Nephron (organoid): ENCODE measurements around the gene PIK3CD.
A peak's percentile ranks its signal among the peaks of the same experiment; 100 is the strongest.
"Not testable (repeated sequence)": the region's sequence is repeated elsewhere in the genome, so short reads cannot be mapped to it uniquely, and the experiment has no call there.

Experiments
- H3K27ac Mint-ChIP-seq, 3 experiments: 2 replicates each; pipeline ENCODE4 v1.8.0; 2020; ENCODE audit warnings: mixed read lengths in 3 of 3, mild to moderate bottlenecking in 2 of 3, moderate library complexity in 1 of 3
- H3K27me3 Mint-ChIP-seq: 2 replicates; pipeline ENCODE4 v1.8.0; 2021; ENCODE audit warnings: low read depth, mild to moderate bottlenecking, moderate library complexity, mixed read lengths
- H3K36me3 Mint-ChIP-seq: 2 replicates; pipeline ENCODE4 v1.8.0; 2020; ENCODE audit warnings: low read depth, mixed read lengths
- H3K4me1 Mint-ChIP-seq: 2 replicates; pipeline ENCODE4 v1.8.0; 2020; ENCODE audit warnings: mixed read lengths
- H3K4me3 Mint-ChIP-seq, 3 experiments: 2 replicates each; pipeline ENCODE4 v1.8.0; 2020; ENCODE audit warnings: mild to moderate bottlenecking in 3 of 3, mixed read lengths in 3 of 3, moderate library complexity in 2 of 3
- H3K9me3 Mint-ChIP-seq: 2 replicates; pipeline ENCODE4 v1.8.0; 2020; ENCODE audit warnings: mixed read lengths
- TF ChIP-seq, protein P1 (sequence below), 3 experiments: fragments of 200-600 bp; sonication (generic); IDR thresholded peaks; one replicate each; pipeline ENCODE4 v1.5.0; 2021; ENCODE audit warnings: antibody characterized with exemption in 3 of 3; ENCODE audit not compliant: unreplicated experiment in 3 of 3

Gene PIK3CD

GRCh38 chr1:9615316-9616063 lies 36.0 kb upstream of the PIK3CD start:
- Mint-ChIP-seq H3K27ac (no peak overlapping the region), H3K36me3 (peaks cover 7% of the 10 kb centered on the region), H3K27me3 (peaks cover 7% of the 10 kb centered on the region), H3K4me1 (no peaks in the 10 kb centered on the region), H3K4me3 (no peak overlapping the region), H3K9me3 (no peaks in the 10 kb centered on the region)
- TF ChIP-seq, protein P1, sequence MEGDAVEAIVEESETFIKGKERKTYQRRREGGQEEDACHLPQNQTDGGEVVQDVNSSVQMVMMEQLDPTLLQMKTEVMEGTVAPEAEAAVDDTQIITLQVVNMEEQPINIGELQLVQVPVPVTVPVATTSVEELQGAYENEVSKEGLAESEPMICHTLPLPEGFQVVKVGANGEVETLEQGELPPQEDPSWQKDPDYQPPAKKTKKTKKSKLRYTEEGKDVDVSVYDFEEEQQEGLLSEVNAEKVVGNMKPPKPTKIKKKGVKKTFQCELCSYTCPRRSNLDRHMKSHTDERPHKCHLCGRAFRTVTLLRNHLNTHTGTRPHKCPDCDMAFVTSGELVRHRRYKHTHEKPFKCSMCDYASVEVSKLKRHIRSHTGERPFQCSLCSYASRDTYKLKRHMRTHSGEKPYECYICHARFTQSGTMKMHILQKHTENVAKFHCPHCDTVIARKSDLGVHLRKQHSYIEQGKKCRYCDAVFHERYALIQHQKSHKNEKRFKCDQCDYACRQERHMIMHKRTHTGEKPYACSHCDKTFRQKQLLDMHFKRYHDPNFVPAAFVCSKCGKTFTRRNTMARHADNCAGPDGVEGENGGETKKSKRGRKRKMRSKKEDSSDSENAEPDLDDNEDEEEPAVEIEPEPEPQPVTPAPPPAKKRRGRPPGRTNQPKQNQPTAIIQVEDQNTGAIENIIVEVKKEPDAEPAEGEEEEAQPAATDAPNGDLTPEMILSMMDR (IDR thresholded peaks at IDR 0.05; ENCODE audit: unreplicated experiment in 3 of 3): peak; percentile 40 to 51 (median 44)

DNA sequence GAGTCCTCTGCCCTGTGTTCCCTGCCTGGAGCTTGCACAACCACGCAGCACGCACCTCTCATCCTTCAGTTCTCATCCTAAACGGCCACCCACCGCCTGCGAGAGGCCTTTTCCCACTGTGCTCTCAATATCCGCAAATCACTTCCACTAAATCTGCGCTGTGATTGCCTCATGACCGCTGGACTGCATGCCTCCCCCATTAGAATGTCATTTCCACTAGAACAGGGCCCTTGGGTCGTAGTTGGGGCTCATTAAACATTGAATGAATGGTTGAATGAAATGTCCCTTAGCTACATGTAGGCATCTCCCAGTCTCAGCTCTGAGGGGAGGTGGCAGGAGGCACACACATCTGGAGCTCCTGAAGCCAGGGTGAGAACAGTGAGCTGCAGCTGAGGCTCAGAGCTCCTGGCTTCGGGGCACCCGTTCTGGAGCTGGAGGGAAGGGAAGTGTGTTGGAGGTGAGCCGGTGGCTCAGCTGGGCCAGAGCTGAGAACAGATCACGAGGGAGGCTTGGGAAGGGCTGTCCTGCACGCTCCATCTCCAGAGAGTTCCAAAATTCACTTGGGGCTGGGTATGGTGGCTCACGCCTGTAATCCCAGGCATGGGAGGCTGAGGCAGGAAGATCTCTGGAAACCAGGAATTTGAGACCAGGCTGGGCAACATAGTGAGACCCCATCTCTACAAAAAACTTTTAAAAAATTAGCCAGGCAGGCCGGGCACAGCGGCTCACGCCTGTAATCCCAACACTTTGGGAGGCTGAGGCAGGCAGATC lies 32.4 kb upstream of the PIK3CD start:
- Mint-ChIP-seq H3K27me3 (peaks cover 19% of the 10 kb centered on the region), H3K27ac (peak overlapping the region in 1 of 3 experiments; percentile 6), H3K9me3 (no peaks in the 10 kb centered on the region), H3K4me1 (no peaks in the 10 kb centered on the region), H3K4me3 (no peak overlapping the region), H3K36me3 (no peaks in the 10 kb centered on the region)
- TF ChIP-seq, protein P1 (IDR thresholded peaks at IDR 0.05; ENCODE audit: unreplicated experiment in 3 of 3): no peak

GRCh38 chr1:9621032-9621431 lies 30.5 kb upstream of the PIK3CD start:
- Mint-ChIP-seq H3K36me3 (no peaks in the 10 kb centered on the region), H3K4me3 (no peak overlapping the region), H3K27ac (no peak overlapping the region), H3K9me3 (no peaks in the 10 kb centered on the region), H3K27me3 (peaks cover 29% of the 10 kb centered on the region), H3K4me1 (no peaks in the 10 kb centered on the region)
- TF ChIP-seq, protein P1 (IDR thresholded peaks at IDR 0.05; ENCODE audit: unreplicated experiment in 3 of 3): no peak

DNA sequence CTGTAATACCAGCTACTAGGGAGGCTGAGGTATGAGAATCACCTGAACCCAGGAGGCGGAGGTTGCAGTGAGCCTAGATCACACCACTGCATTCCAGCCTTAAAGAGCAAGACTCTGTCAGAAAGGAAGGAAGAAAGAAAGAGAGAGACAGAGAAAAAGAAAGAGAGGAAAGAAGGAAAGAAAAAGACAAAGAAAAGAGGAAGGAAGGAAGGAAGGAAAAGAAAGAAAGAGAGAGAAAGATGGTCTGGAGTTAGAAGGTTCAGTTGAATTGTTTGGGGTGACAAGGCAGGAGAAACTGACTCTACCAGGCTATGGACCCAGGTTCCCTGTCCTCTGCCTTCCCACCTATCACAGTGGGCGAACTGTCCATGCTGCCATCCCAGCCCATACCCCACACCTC lies 27.4 kb upstream of the PIK3CD start:
- H3K27me3 Mint-ChIP-seq: peaks cover 48% of the 10 kb centered on the region
- TF ChIP-seq, protein P1 (IDR thresholded peaks at IDR 0.05; ENCODE audit: unreplicated experiment in 3 of 3): no peak
- H3K36me3 Mint-ChIP-seq: no peaks in the 10 kb centered on the region
- H3K27ac Mint-ChIP-seq: no peak overlapping the region
- H3K9me3 Mint-ChIP-seq: no peaks in the 10 kb centered on the region
- H3K4me3 Mint-ChIP-seq: no peak overlapping the region
- peaks cover 4% of the 10 kb centered on the region for H3K4me1 Mint-ChIP-seq

GRCh38 chr1:9625030-9625429 lies 26.5 kb upstream of the PIK3CD start:
- H3K36me3 Mint-ChIP-seq, H3K4me1 Mint-ChIP-seq, H3K9me3 Mint-ChIP-seq, H3K27ac Mint-ChIP-seq, H3K4me3 Mint-ChIP-seq: not testable (repeated sequence)
- H3K27me3 Mint-ChIP-seq: peaks cover 46% of the 10 kb centered on the region

- Mint-ChIP-seq H3K27ac (no peak overlapping the region), H3K9me3 (no peaks in the 10 kb centered on the region), H3K36me3 (no peaks in the 10 kb centered on the region), H3K4me1 (peaks cover 4% of the 10 kb centered on the region), H3K27me3 (peaks cover 45% of the 10 kb centered on the region), H3K4me3 (no peak overlapping the region)
- TF ChIP-seq, protein P1 (IDR thresholded peaks at IDR 0.05; ENCODE audit: unreplicated experiment in 3 of 3): no peak
Measured at GRCh38 chr1:9626201-9626608, 25.3 kb upstream of the PIK3CD start.
